Stimulated activated CD8-positive, alpha-beta memory T cell treated with anti-CD3 and anti-CD28 coated beads, Interleukin-12 subunit alpha, Interleukin-12 subunit beta, amount 100 ng/mL, for 24 hours (primary cell): ENCODE results near the gene RNF128.

Experiments
- DNase-seq: peaks from one replicate; pipeline ENCODE4 v3.0.0-alpha.2; 2020; ENCODE audit errors: extremely low read depth

Gene RNF128, protein sequence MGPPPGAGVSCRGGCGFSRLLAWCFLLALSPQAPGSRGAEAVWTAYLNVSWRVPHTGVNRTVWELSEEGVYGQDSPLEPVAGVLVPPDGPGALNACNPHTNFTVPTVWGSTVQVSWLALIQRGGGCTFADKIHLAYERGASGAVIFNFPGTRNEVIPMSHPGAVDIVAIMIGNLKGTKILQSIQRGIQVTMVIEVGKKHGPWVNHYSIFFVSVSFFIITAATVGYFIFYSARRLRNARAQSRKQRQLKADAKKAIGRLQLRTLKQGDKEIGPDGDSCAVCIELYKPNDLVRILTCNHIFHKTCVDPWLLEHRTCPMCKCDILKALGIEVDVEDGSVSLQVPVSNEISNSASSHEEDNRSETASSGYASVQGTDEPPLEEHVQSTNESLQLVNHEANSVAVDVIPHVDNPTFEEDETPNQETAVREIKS

DNA sequence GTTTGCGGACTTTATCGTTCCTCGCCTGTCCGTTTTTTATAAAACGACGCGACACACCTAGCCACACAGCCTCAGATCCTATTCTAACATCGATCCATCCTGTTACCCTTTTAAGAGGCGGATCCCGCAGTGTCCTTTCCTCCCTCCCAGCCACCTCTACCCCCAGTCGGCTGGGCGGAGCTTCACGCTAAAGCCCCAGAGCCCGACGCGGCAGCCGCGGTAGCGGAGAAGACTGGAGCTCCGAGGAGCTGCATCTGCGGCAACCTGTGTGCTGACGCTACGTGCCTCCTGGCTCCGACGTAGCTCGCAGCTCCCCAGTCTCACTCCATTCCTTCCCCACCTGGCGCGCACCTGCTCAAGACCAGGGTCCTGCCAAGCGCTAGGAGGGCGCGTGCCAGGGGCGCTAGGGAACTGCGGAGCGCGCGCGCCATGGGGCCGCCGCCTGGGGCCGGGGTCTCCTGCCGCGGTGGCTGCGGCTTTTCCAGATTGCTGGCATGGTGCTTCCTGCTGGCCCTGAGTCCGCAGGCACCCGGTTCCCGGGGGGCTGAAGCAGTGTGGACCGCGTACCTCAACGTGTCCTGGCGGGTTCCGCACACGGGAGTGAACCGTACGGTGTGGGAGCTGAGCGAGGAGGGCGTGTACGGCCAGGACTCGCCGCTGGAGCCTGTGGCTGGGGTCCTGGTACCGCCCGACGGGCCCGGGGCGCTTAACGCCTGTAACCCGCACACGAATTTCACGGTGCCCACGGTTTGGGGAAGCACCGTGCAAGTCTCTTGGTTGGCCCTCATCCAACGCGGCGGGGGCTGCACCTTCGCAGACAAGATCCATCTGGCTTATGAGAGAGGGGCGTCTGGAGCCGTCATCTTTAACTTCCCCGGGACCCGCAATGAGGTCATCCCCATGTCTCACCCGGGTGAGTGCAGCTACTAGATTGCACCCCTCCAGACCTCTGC, at the start of gene RNF128:
RNF128 (plus strand) TSS at position 217 of the 953 bp plus-strand sequence; CDS start at position 430, 213 bp downstream.
- DNase-seq: no peak

DNA sequence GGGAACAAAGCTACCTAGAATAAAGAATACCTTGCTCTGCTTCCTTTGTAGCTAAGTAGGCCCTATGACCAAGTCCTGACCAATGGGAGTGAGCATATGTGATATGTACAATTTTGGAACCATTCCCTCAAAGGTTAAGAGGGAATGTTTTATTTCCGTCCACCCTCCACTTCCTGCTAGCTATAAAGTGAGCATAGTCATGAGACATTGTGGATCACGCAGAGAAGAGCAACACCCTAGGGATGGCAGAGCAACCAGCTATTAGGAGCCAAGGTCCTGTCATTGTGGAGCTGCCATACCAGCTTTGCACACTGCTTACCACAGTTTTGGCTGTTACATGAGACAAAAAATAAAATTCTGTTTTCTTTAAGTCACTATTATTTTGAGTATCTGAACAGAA, 45.8 kb upstream of the RNF128 start:
- DNase-seq: no peak

DNA sequence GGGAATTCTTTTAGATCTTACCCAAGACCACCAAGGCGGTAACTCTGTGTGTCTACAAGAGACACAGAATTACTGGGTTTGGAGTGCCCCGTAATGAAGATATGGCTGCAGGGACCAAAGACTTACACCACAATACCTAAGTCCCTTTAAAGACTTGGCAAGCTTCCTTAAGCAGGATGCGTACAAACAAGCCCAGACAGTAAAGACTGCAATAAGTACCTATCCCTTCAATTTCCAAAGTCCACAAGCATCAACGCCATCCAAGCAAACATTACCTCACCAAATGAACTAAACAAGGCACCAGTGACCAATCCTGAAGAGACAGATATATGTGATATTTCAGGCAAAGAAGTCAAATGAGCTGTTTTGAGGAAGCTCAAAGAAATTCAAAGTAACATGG, 42.3 kb upstream of the RNF128 start:
- no peak for DNase-seq

DNA sequence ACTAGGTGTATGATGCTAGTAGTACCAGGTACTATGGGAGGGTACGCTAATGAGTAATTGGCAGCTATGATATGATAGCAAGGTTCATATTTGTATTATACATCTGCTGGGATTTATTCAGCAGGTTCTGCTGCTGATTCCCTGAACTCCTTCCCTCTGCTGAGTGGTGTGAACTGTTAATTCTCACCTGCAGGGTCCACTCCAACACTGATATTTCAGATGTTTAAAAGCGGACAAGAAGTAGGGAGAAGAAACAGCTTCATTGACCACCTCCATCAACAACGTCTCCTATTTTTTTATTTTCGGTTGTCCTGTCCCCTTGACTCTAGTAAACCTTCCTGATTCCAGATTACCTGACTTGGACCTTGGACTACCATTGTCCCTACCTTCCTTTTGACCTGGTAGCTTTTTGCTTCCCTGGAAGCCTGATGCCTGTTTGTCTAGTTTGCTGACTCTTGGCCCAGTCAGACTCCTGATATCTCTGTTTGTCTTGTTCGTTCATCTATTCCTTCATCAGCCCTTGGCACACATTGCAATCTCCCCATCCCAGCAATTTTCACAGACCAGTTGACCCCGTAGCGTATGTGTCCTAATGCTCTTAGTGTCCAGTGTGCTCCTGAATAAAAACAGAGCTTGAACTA, 34.0 kb upstream of the RNF128 start:
- no peak for DNase-seq

DNA sequence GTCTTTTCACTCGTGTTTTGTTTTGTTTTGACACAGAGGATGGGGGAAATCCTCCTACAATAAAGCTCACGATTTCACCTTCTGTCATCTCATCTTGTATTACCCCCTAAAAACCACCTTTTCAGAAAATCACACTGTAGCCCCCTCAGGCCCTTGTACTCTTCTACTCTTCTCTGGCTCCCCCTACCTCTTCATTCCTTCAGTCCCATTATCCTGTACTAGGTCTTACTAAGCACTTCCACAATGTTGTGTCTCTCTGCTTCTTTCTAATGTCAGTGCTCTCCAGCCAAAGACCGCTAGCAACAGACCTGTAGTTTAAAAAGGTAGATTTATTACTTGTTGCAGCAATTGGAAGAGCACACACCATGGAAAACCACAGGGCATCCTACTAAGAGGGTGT, 30.0 kb upstream of the RNF128 start:
- DNase-seq: no peak

DNA sequence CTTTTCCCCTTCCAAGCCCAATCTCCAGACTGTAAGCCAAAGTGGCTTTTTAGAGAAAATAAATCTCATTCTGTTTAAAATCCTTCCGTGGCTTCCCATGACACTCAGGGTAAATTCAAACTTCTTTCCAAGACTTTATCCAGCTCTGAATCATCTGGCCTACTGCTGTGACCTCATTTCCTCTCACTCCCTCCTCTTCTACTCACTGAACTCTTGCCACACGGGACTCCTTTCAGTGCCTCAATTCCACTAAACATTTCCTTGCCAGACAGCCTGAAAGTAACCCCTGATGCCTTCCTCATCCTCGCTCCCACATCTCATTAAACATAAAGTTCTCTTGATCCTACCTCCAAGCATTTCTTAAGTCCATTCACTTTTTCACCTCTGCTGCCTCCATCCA, 27.8 kb upstream of the RNF128 start:
- DNase-seq: no peak

DNA sequence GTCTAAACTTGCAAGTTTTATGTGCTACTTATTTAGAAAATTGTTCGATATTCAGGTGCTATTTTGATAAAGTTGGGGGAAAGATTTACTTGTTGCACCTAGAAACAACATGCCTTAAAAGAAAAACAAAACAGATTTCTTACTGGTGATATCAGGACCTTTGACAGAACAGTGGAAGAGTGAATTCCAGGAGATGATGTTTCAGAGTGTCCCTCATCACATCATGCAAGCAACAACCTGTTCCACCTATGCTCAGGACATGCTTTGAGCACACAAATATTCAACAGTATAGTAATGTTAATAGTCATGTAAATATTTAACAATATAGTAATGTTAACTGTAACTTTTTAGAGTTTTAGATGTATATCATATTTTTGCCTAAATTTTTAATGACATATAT, 23.9 kb upstream of the RNF128 start:
- DNase-seq: no peak

DNA sequence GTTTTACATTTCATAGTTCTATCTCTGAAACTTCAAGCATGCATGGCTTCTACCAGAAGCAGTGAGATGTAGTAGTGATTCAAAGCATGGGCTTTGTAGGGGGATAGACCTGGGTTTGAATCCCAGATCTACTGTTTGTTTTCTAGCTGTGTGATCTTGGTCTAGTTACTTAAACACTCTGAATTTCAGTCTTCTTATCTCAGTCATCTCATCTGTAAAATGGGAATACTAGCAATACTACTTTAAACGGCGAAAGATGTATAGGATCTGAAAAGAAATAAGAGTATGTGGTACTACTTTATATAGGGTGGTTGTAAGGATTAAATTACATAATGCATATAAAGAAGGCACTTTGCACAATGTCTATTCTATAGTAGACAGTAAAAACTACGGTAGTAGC, 20.0 kb upstream of the RNF128 start:
- DNase-seq: no peak

DNA sequence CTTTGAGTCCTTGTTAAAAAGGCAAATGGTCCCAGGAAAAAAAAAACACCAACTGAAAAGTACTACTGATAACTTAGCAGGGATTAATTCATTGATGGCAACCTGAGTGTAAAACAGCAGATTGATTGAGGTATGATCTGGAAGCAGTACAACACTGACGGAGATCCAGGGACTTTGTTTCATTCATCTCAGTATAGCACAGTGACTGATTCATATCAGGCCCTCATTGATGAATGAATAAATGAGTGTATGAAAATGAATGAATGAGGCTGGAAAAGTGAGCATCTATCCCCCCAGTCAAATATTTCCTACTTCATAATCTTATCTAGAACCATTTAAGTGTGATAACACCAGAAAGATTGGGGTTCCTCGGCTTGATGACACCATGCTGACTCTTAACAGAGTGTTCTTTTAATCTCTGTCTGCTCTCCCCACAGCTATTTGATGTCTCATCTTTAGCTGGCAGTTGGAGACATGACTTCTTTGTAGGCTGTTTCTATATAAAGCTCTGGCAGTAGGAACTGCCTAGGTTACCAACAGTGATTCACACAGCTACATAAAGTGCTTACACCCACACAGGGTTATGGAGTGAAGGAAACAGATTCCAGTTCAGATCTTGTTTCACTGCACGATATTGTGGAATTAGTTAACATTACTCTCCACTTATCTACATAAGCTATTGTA, 18.6 kb upstream of the RNF128 start:
- DNase-seq: no peak

DNA sequence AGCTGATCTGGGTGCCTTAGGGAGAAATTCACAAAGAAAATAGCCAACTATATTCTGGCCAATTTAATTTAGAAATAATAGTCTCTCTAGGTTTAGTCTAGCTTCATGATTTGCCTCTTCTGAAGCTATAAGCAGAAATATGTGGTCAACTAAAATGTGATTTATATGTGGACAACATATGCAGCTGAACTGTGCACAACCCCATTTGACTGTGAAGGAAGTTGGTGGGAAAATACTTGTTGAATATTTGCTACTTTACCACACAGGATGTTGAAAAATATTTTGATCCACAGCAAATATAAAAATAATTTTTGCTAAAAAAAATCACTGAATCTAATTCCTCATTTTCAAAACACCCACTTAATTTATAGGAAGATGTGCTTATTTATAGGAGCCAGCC, 15.7 kb upstream of the RNF128 start:
- DNase-seq: no peak

DNA sequence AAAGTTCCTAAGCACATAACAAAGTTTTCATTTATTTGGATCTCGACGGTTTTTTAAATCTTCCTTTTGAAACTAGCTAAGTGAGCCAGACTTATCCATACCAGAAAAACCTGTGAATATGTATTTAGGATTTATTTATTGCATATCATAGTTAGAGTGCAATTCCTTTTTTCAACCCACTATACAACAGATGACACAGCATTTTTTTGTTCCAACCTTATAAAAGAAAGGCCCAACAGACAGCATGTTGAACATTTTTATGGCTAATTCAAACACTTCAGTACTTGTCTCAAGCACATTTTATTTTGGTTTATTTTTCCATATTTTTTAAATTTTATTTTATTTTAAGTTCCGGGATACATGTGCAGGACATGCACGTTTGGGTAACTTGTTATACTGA, 15.1 kb upstream of the RNF128 start:
- DNase-seq: no peak

DNA sequence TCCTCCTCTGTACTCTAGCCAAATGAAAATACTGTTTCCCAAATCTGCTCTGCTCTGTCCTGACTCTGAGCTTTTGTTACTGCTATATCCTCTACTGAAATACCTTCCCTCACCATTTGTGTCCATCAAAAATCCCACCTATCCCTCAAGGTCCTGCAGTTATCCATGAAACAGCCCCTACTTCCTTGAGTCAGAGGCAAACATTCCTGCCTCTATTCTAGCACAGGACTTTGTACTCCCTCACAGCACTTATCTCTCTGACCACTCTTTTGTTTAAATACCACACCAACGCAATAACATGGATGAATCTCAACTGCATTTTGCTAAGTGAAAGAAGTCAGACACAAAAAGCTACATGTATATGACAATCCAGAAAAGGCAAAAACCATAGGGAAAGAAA, 10.5 kb upstream of the RNF128 start:
- no peak for DNase-seq

DNA sequence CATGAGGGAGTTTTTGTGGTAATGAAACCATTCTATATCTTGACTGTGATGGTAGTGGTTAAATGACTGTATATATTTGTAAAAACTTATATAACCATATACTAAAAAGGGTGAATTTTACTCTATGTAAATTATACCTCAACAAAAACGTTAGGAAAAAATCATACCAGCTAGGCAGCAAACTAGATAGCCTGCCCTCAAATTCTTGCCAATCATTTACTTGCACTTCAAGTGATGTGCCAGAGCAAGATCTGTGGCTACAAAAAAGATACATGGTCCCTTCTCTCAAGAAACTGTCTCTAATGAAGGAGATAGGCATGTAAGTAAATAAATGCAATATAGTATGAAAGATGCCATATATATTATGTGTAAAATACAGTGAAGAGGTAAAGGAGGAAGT, 10.0 kb upstream of the RNF128 start:
- DNase-seq: no peak

DNA sequence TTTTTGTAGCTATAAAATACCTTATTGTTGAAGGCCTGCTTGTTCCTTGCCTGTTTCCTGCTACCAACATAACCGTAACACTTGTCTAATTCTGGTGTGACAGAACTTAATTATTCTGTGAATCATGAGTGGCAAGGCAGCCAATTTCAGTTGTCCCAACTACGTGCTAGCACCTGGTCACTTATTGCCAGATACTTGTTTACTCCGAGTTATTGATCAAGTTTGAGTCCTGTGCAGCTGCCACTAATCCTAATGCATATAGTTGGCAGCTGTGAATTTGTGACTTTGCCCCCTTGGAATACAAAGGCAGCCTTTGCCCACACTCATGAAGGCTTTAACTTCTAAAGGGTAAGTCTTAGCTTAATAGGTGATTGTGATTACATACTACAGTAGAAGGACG, 7.8 kb upstream of the RNF128 start:
- DNase-seq: no peak

DNA sequence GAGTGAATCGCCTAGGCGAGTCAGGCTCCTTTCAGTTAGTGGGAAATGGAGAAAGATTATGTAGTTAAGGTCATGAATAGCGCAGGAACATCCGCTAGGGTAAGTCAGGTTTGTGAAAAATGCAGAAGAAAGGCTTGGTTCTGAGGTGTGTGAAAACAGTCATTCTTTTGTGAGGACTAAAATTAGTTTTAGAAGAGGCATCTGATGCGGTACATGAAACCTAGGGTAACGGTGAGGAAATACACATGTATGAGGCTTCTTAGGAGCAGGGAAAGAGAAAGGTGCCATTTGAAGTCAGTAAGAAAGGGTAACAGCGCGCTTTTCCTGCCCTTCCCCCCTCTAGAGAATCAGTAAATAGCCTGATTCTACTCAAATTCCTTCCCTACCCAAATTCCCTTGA, 570 bp upstream of the RNF128 start:
- DNase-seq: no peak

DNA sequence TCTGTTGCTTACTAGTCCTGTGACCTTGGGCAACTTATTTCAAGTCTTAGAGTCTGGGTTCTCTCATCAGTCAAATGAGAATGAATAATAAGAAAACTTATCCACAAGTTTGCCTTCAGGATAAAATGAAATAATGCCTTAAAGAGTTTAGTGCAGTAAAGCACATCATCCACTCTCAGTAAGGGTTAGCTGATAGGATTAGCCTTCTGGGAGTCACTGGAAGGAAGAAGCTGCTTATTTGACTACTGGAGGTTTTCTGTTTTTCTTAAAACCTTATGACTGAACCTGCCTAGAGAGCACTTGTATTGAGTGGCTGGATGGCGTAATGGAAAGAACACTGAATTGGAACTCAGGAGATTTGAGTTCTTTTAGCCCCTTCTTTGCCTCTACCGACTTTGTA, 1.8 kb downstream of the RNF128 start:
- no peak for DNase-seq

DNA sequence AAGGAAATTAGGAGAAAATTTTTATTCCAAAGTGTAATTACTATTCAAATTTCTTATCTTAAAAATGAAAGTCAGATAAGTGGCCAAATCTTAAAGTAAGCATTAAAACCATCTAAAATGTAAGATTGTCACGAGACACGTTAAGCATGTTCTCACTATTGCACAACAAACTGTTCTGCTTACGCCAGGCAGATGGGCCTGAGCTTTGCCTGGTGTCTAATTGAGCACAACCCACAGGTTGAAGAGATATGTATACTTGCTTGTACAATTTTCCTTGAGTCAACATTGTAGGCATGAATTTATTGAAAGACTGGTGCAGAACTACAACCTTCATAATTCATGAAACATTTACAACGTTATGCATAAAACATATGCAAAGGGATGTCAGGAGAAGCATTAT, 3.9 kb downstream of the RNF128 start:
- no peak for DNase-seq

DNA sequence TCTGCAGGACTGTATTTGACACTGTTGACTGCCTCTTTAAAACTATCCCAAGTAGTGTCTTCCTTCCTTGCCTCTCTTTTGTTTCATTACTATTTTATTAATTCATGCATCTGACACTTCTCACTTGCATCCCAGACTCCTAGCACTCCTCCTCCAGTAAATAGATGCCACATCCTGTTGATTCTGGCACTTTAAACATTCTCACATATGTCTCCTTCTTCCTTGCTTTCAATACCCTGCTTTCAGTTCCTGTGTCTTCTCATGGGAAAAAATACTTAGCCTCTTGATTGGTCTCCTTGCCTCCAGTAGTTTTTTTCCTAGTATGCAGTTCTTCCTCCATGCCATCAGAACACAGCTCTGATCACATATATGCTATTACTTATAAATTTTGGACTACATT, 5.1 kb downstream of the RNF128 start:
- DNase-seq: no peak

DNA sequence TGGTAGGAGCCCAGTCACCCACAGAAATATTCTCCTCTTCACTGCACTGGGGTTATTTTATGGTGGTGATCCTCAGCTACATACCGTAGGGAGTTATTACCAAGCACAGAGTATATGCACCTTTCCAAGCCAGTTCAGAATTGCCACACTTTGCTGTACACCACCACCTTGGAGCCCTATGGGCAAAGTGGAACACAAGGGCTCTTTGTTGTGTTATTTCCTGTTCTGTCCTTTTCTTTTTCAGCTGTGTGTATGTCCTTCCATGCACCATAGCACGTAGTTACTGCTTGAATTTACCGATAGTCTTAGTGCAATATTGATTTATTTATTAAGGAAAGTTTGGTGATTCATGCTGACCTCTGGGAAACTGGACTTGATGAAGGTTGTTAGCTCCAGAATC, 8.3 kb downstream of the RNF128 start:
- DNase-seq: no peak

DNA sequence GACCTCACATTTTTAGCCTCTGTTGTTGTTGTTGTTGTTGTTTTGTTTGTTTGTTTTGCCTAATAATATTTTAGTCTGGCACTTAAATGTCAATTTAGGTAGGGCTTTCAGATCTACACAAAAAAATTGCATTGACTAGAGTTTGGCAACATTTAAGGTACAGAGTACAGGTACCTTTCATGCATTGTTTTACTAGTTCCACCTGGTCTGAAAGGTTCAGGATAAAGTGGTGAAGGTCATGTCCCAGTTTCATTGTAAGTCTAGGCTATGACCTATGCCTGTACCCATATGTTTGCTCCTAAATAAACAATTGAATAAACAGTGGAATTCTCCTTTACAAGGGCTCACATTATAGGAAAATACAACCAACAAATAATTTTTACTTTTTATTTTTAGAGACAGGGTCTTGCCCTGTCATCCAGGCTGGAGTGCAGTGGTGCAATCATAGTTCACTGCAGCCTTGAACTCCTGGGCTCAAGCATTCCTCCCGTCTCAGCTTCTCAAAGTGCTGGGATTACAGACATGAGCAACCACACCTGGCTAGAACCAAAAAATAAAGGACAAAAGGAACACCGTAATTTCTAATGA, 13.8 kb downstream of the RNF128 start:
- DNase-seq: no peak

DNA sequence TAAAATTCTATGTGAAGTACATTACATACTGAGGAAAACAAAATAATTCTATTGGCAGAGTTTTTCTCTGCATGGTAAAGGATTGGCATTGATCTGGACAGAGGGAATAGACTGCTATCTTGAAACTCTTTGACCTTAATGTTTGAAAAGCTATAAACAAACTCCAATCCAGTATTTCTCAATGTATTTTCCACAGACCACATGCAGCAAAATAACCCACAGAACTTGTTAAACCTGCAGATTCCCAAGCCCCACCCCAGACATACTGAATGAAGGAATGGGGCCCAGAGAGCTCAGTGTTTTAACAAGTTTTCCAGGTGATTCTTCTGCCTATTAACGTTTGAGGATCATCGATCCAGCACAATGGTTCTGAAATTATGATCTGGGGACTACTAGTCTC, 15.7 kb downstream of the RNF128 start:
- DNase-seq: no peak
